ENCODE results near the gene CDKAL1. TPM values are rescaled to one million over a fixed set of nuclear protein-coding genes. Genes with fewer than 3 reads are reported as not detected.

The CDKAL1 gene
- total RNA-seq, 2 donors from 2014 or later: 23.5 to 26.4 TPM

DNA sequence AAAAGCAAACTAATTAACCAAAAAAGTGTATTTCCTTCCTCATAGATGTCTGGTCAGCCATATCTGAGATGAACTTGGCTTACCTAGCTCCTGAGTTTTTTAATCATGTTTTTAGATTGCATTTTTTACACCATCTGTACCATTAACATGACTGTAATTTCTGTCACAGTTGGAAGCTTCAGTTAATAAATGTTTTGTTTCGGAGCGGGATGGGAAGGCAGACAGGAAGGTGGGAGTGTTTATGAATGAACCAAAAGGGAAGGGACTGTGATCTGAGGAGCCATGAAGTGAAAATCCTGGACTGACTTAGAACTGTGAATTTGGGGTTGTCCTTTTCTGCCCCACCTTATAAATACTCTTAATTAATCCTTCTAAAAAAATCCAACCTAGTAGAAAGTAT, 613.7 kb downstream of the CDKAL1 start:
- Histone ChIP-seq H3K27me3 (ENCODE audit: control insufficient read depth, insufficient read depth, low read length, poor library complexity, severe bottlenecking) (no peaks in the 10 kb centered on the region), H3K27ac (ENCODE audit: low read depth, low read length) (no peak overlapping the region), H3K9ac (ENCODE audit: extremely low read depth, low read length, poor library complexity, severe bottlenecking) (no peak overlapping the region), H3K36me3 (ENCODE audit: control insufficient read depth, insufficient read depth, low read length) (no peaks in the 10 kb centered on the region), H3K9me3 (ENCODE audit: control insufficient read depth, low read length) (no peaks in the 10 kb centered on the region), H3K4me1 (ENCODE audit: control insufficient read depth, insufficient read depth, low read length) (no peaks in the 10 kb centered on the region), H3K4me3 (ENCODE audit: low read length) (no peak overlapping the region)
- no peaks in the 10 kb centered on the region for H3K36me3 Mint-ChIP-seq (ENCODE audit: low read depth)
- H3K27ac Mint-ChIP-seq: no peak overlapping the region
- H3K9me3 Mint-ChIP-seq: no peaks in the 10 kb centered on the region
- no peak for DNase-seq
- H3K4me3 Mint-ChIP-seq: no peak overlapping the region
- H3K4me1 Mint-ChIP-seq: peaks cover 1% of the 10 kb centered on the region
- 96% methylated on average over 2 of the region's 2 CpGs; no CpG with 5 or more reads in 1 of the 2 experiments for WGBS, 2 experiments (ENCODE audit: insufficient coverage in 1 of 2, insufficient read length in 1 of 2)
- TF ChIP-seq, protein P1, sequence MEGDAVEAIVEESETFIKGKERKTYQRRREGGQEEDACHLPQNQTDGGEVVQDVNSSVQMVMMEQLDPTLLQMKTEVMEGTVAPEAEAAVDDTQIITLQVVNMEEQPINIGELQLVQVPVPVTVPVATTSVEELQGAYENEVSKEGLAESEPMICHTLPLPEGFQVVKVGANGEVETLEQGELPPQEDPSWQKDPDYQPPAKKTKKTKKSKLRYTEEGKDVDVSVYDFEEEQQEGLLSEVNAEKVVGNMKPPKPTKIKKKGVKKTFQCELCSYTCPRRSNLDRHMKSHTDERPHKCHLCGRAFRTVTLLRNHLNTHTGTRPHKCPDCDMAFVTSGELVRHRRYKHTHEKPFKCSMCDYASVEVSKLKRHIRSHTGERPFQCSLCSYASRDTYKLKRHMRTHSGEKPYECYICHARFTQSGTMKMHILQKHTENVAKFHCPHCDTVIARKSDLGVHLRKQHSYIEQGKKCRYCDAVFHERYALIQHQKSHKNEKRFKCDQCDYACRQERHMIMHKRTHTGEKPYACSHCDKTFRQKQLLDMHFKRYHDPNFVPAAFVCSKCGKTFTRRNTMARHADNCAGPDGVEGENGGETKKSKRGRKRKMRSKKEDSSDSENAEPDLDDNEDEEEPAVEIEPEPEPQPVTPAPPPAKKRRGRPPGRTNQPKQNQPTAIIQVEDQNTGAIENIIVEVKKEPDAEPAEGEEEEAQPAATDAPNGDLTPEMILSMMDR (conservative IDR thresholded peaks at IDR 0.05): no peak
- H3K27me3 Mint-ChIP-seq (ENCODE audit: insufficient read depth): no peaks in the 10 kb centered on the region

DNA sequence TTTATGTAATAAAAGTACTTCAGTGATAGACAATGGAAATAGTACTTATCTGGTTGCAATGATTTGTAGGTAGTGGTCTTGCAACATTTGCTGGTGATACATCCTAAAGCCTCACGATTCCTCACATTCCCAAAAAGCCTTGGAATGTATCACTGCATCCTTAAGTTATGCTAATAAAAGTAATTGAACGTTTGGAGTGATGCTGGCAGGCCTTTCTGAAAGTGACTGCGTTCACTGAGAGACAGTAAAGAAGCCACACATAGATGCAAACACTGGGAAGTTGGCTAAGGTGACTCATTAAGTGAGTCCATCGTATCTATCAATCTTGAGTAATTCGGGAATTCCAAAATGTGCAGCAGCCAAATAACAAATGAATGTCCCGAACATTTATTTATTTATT, 615.2 kb downstream of the CDKAL1 start:
- H3K4me3 ChIP-seq (ENCODE audit: low read length): no peak overlapping the region
- no peaks in the 10 kb centered on the region for H3K27me3 ChIP-seq (ENCODE audit: control insufficient read depth, insufficient read depth, low read length, poor library complexity, severe bottlenecking)
- Mint-ChIP-seq H3K4me1 (peaks cover 1% of the 10 kb centered on the region), H3K9me3 (no peaks in the 10 kb centered on the region), H3K27ac (no peak overlapping the region), H3K36me3 (ENCODE audit: low read depth) (no peaks in the 10 kb centered on the region), H3K27me3 (ENCODE audit: insufficient read depth) (no peaks in the 10 kb centered on the region), H3K4me3 (no peak overlapping the region)
- TF ChIP-seq, protein P1 (conservative IDR thresholded peaks at IDR 0.05): no peak
- no peaks in the 10 kb centered on the region for H3K36me3 ChIP-seq (ENCODE audit: control insufficient read depth, insufficient read depth, low read length)
- H3K9me3 ChIP-seq (ENCODE audit: control insufficient read depth, low read length): no peaks in the 10 kb centered on the region
- WGBS, 2 experiments (ENCODE audit: insufficient coverage in 1 of 2, insufficient read length in 1 of 2): 90 to 93% methylated on average over 3 to 6 of the region's 6 CpGs
- no peaks in the 10 kb centered on the region for H3K4me1 ChIP-seq (ENCODE audit: control insufficient read depth, insufficient read depth, low read length)
- H3K27ac ChIP-seq (ENCODE audit: low read depth, low read length): no peak overlapping the region
- no peak overlapping the region for H3K9ac ChIP-seq (ENCODE audit: extremely low read depth, low read length, poor library complexity, severe bottlenecking)
- DNase-seq: no peak

DNA sequence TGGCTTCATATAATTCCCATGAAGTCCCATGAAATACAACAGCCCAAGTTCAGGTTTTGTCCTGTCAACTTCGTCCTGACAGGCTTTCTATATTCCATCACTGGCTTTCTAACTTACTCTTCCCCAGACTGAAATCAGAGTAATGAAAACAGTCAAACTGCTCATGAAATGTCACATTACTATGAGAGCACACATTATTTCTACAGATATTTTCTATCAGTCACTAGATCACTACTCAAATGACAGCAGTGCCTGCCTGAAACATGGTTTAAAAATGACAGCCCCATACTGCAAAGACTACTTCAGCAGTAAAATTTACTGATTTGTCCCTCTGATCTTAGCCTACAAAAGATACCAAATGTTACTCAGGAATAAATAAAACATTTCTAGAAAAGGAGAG, 616.4 kb downstream of the CDKAL1 start:
- H3K4me3 Mint-ChIP-seq: no peak overlapping the region
- Histone ChIP-seq H3K27ac (ENCODE audit: low read depth, low read length) (no peak overlapping the region), H3K36me3 (ENCODE audit: control insufficient read depth, insufficient read depth, low read length) (no peaks in the 10 kb centered on the region), H3K4me3 (ENCODE audit: low read length) (no peak overlapping the region), H3K27me3 (ENCODE audit: control insufficient read depth, insufficient read depth, low read length, poor library complexity, severe bottlenecking) (no peaks in the 10 kb centered on the region), H3K4me1 (ENCODE audit: control insufficient read depth, insufficient read depth, low read length) (no peaks in the 10 kb centered on the region), H3K9me3 (ENCODE audit: control insufficient read depth, low read length) (no peaks in the 10 kb centered on the region), H3K9ac (ENCODE audit: extremely low read depth, low read length, poor library complexity, severe bottlenecking) (no peak overlapping the region)
- H3K27me3 Mint-ChIP-seq (ENCODE audit: insufficient read depth): no peaks in the 10 kb centered on the region
- H3K27ac Mint-ChIP-seq: no peak overlapping the region
- TF ChIP-seq, protein P1 (conservative IDR thresholded peaks at IDR 0.05): no peak
- WGBS, 2 experiments (ENCODE audit: insufficient coverage in 1 of 2, insufficient read length in 1 of 2): 88% methylated on average over 1 of the region's 1 CpG
- no peaks in the 10 kb centered on the region for H3K36me3 Mint-ChIP-seq (ENCODE audit: low read depth)
- DNase-seq: no peak
- no peaks in the 10 kb centered on the region for H3K4me1 Mint-ChIP-seq
- no peaks in the 10 kb centered on the region for H3K9me3 Mint-ChIP-seq

Data from endodermal cell (in vitro differentiated cells).